WERI-Rb-1 (cell line): Measurements from ENCODE around the gene SPTSSB.

ENCODE experiments used
- DNase-seq: peaks from one replicate; pipeline ENCODE4 v3.0.0-alpha.2; 2020
- H3K27ac ChIP-seq: fragments of 250-450 bp; sonication (Bioruptor Pico); 2 replicates; pipeline ENCODE4 v1.5.1; 2020; ENCODE audit warnings: mild to moderate bottlenecking, moderate library complexity
- H3K27me3 ChIP-seq: fragments of 250-450 bp; sonication (Bioruptor Pico); 2 replicates; pipeline ENCODE4 v1.5.1; 2021; ENCODE audit warnings: mild to moderate bottlenecking, low read depth, moderate library complexity; ENCODE audit not compliant: insufficient read depth, severe bottlenecking
- H3K36me3 ChIP-seq: fragments of 250-450 bp; sonication (Bioruptor Pico); 2 replicates; pipeline ENCODE4 v1.5.1; 2020; ENCODE audit warnings: mild to moderate bottlenecking, moderate library complexity
- H3K4me3 ChIP-seq: 2 replicates; pipeline ENCODE4 v1.5.1; 2011; ENCODE audit warnings: low read depth, mild to moderate bottlenecking, control low read depth, low read length
- H3K9me3 ChIP-seq: fragments of 250-450 bp; sonication (Bioruptor Pico); 2 replicates; pipeline ENCODE4 v1.5.1; 2021; ENCODE audit warnings: mild to moderate bottlenecking, moderate library complexity; ENCODE audit not compliant: severe bottlenecking
- CTCF ChIP-seq: IDR thresholded peaks from 2 replicates; pipeline ENCODE4 v1.5.1; 2011; ENCODE audit warnings: low read depth, mild to moderate bottlenecking, control low read depth, inconsistent platforms, low read length

Gene SPTSSB

GRCh38 chr3:161337311-161337710 lies 34.0 kb downstream of the SPTSSB start:
- Histone ChIP-seq H3K36me3 (no peaks in the 10 kb centered on the region), H3K4me3 (no peak overlapping the region), H3K9me3 (no peaks in the 10 kb centered on the region), H3K27me3 (no peaks in the 10 kb centered on the region), H3K27ac (no peak overlapping the region)
- no peak for TF ChIP-seq CTCF
- no peak for DNase-seq

GRCh38 chr3:161336661-161337060 lies 34.7 kb downstream of the SPTSSB start:
- H3K27ac ChIP-seq, result no peak overlapping the region
- no peaks in the 10 kb centered on the region for H3K27me3 ChIP-seq
- no peaks in the 10 kb centered on the region for H3K9me3 ChIP-seq
- TF ChIP-seq CTCF, result no peak
- no peak overlapping the region for H3K4me3 ChIP-seq
- H3K36me3 ChIP-seq, result no peaks in the 10 kb centered on the region
- DNase-seq, result no peak

GRCh38 chr3:161333696-161334095 lies 37.6 kb downstream of the SPTSSB start:
- TF ChIP-seq CTCF, result no peak
- H3K27me3 ChIP-seq, result no peaks in the 10 kb centered on the region
- no peak overlapping the region for H3K4me3 ChIP-seq
- H3K27ac ChIP-seq, result no peak overlapping the region
- H3K9me3 ChIP-seq, result no peaks in the 10 kb centered on the region
- H3K36me3 ChIP-seq, result no peaks in the 10 kb centered on the region
- no peak for DNase-seq

- H3K27me3 ChIP-seq, result no peaks in the 10 kb centered on the region
- no peak for DNase-seq
- no peak overlapping the region for H3K27ac ChIP-seq
- TF ChIP-seq CTCF, result no peak
- no peaks in the 10 kb centered on the region for H3K36me3 ChIP-seq
- no peaks in the 10 kb centered on the region for H3K9me3 ChIP-seq
- no peak overlapping the region for H3K4me3 ChIP-seq
Observed at GRCh38 chr3:161332792-161333191, 38.5 kb downstream of the SPTSSB start.

GRCh38 chr3:161325059-161325458 lies 46.3 kb downstream of the SPTSSB start:
- Histone ChIP-seq H3K4me3 (no peak overlapping the region), H3K27me3 (no peaks in the 10 kb centered on the region), H3K27ac (no peak overlapping the region), H3K36me3 (no peaks in the 10 kb centered on the region), H3K9me3 (peaks cover 4% of the 10 kb centered on the region)
- no peak for DNase-seq
- no peak for TF ChIP-seq CTCF

GRCh38 chr3:161323926-161324621 lies 47.2 kb downstream of the SPTSSB start:
- Histone ChIP-seq H3K36me3 (no peaks in the 10 kb centered on the region), H3K4me3 (no peak overlapping the region), H3K27me3 (no peaks in the 10 kb centered on the region), H3K27ac (no peak overlapping the region), H3K9me3 (peaks cover 4% of the 10 kb centered on the region)
- DNase-seq, result no peak
- TF ChIP-seq CTCF, result no peak
